HEK293 (cell line): ENCODE data around the gene DAP.

Source experiments
- CTCF ChIA-PET: fragments of 350-600 bp; formaldehyde crosslinking; extraction: SDS; loops from one replicate; lab custom pipeline; 2021; ENCODE audit warnings: antibody characterized with exemption; lab: Yijun Ruan, JAX
- POLR2A ChIA-PET: fragments of 300-600 bp; formaldehyde crosslinking; extraction: SDS; loops from one replicate; lab custom pipeline; 2020; ENCODE audit warnings: antibody characterized with exemption, inconsistent platforms; lab: Yijun Ruan, JAX
- H3K27ac ChIP-seq: fragments of 200-500 bp; sonication (Bioruptor generic); 2 replicates; pipeline ENCODE4 v1.5.1; 2014; ENCODE audit warnings: low read depth, low read length, control low read depth, inconsistent platforms; ENCODE audit errors: extremely low read depth
- H3K36me3 ChIP-seq, 2 experiments: fragments of 200-500 bp in 1 of 2; sonication (Bioruptor generic) in 1 of 2; 1 replicate in 1 of 2; 2 replicates in 1 of 2; pipeline ENCODE4 v1.5.1; 2014 to 2017; ENCODE audit warnings: inconsistent platforms in 2 of 2, low read length in 2 of 2; ENCODE audit not compliant: control insufficient read depth in 2 of 2, insufficient read depth in 1 of 2
- H3K4me1 ChIP-seq: fragments of 200-500 bp; sonication (Bioruptor generic); 2 replicates; pipeline ENCODE4 v1.5.1; 2014; ENCODE audit warnings: mild to moderate bottlenecking, low read length, inconsistent platforms; ENCODE audit not compliant: control insufficient read depth, insufficient read depth
- H3K4me3 ChIP-seq: 2 replicates; pipeline ENCODE4 v1.5.1; 2011; ENCODE audit warnings: low read depth, mild to moderate bottlenecking, control low read depth, low read length, moderate library complexity
- H3K9me3 ChIP-seq: fragments of 200-500 bp; sonication (Bioruptor generic); 2 replicates; pipeline ENCODE4 v1.5.1; 2014; ENCODE audit warnings: low read depth, low read length, inconsistent platforms; ENCODE audit not compliant: control insufficient read depth, insufficient read depth
- HOXA7 ChIP-seq: sonication (generic); formaldehyde crosslinking; IDR thresholded peaks from 2 replicates; pipeline ENCODE4 v1.8.1; 2022; ENCODE audit warnings: missing genetic modification reagents, borderline replicate concordance
- IKZF3 ChIP-seq: fragments of 450-650 bp; IDR thresholded peaks from 2 replicates; pipeline ENCODE4 v1.5.0; 2018; ENCODE audit warnings: missing biosample characterization, mild to moderate bottlenecking, missing genetic modification characterization, moderate library complexity
- PRDM6 ChIP-seq: fragments of 450-650 bp; formaldehyde crosslinking; IDR thresholded peaks from 2 replicates; pipeline ENCODE4 v1.5.1; 2017; ENCODE audit warnings: missing biosample characterization, missing genetic modification characterization
- RBAK ChIP-seq: fragments of 450-650 bp; formaldehyde crosslinking; IDR thresholded peaks from 2 replicates; pipeline ENCODE4 v1.5.1; 2016; ENCODE audit warnings: missing biosample characterization, missing genetic modification characterization
- REST ChIP-seq: fragments of 450-650 bp; formaldehyde crosslinking; IDR thresholded peaks from 2 replicates; pipeline ENCODE4 v1.5.1; 2016; ENCODE audit warnings: missing biosample characterization, missing genetic modification characterization
- SETDB1 ChIP-seq: IDR thresholded peaks from one replicate; pipeline ENCODE4 v1.6.1; 2017; ENCODE audit warnings: mild to moderate bottlenecking, low read length, moderate library complexity, mixed read lengths; ENCODE audit not compliant: insufficient read length
- SP2 ChIP-seq: fragments of 450-650 bp; formaldehyde crosslinking; IDR thresholded peaks from 2 replicates; pipeline ENCODE4 v1.5.1; 2016; ENCODE audit warnings: missing biosample characterization, missing genetic modification characterization
- TCF7L2 ChIP-seq: IDR thresholded peaks from 2 replicates; pipeline ENCODE4 v1.6.1; 2011; ENCODE audit warnings: low read depth, mild to moderate bottlenecking, inconsistent platforms, low read length, moderate library complexity, borderline replicate concordance
- ZBTB20 ChIP-seq: fragments of 450-650 bp; formaldehyde crosslinking; IDR thresholded peaks from 2 replicates; pipeline ENCODE4 v1.5.1; 2016; ENCODE audit warnings: missing biosample characterization, missing genetic modification characterization
- ZNF133 ChIP-seq: fragments of 450-650 bp; formaldehyde crosslinking; IDR thresholded peaks from 2 replicates; pipeline ENCODE4 v1.5.1; 2016; ENCODE audit warnings: missing biosample characterization, missing genetic modification characterization
- ZNF138 ChIP-seq: fragments of 450-650 bp; formaldehyde crosslinking; IDR thresholded peaks from 2 replicates; pipeline ENCODE4 v1.5.1; 2016; ENCODE audit warnings: missing biosample characterization, missing genetic modification characterization, borderline replicate concordance
- ZNF174 ChIP-seq: fragments of 450-650 bp; formaldehyde crosslinking; IDR thresholded peaks from 2 replicates; pipeline ENCODE4 v1.5.0; 2017; ENCODE audit warnings: missing biosample characterization, mild to moderate bottlenecking, missing genetic modification characterization
- ZNF221 ChIP-seq: fragments of 450-650 bp; formaldehyde crosslinking; IDR thresholded peaks from 2 replicates; pipeline ENCODE4 v1.5.1; 2017; ENCODE audit warnings: missing biosample characterization, missing genetic modification characterization, borderline replicate concordance
- ZNF366 ChIP-seq: fragments of 450-650 bp; formaldehyde crosslinking; conservative IDR thresholded peaks from 2 replicates; pipeline ENCODE4 v1.5.1; 2016; ENCODE audit warnings: missing biosample characterization, missing genetic modification characterization
- ZNF423 ChIP-seq: fragments of 450-650 bp; formaldehyde crosslinking; IDR thresholded peaks from 2 replicates; pipeline ENCODE4 v1.5.1; 2016; ENCODE audit warnings: missing biosample characterization, missing genetic modification characterization
- ZNF623 ChIP-seq: fragments of 450-650 bp; formaldehyde crosslinking; IDR thresholded peaks from 2 replicates; pipeline ENCODE4 v1.5.1; 2016; ENCODE audit warnings: missing biosample characterization, missing genetic modification characterization
- ZNF658 ChIP-seq: fragments of 450-650 bp; formaldehyde crosslinking; IDR thresholded peaks from 2 replicates; pipeline ENCODE4; 2016; ENCODE audit warnings: missing biosample characterization, missing genetic modification characterization
- ZSCAN4 ChIP-seq: fragments of 450-650 bp; formaldehyde crosslinking; IDR thresholded peaks from 2 replicates; pipeline ENCODE4 v1.5.1; 2017; ENCODE audit warnings: missing biosample characterization, missing genetic modification characterization
- TF ChIP-seq, protein P1 (sequence below): fragments of 450-650 bp; formaldehyde crosslinking; IDR thresholded peaks from 2 replicates; pipeline ENCODE4 v1.5.1; 2017; ENCODE audit warnings: missing biosample characterization, missing genetic modification characterization
- TF ChIP-seq, protein P2 (sequence below): IDR thresholded peaks from 2 replicates; pipeline ENCODE4 v1.6.1; 2011; ENCODE audit warnings: mild to moderate bottlenecking, low read depth, low read length, borderline replicate concordance
- TF ChIP-seq, protein P3 (sequence below): fragments of 450-650 bp; formaldehyde crosslinking; IDR thresholded peaks from 2 replicates; pipeline ENCODE4 v1.5.1; 2016; ENCODE audit warnings: missing biosample characterization, missing genetic modification characterization

DAP gene

DNA sequence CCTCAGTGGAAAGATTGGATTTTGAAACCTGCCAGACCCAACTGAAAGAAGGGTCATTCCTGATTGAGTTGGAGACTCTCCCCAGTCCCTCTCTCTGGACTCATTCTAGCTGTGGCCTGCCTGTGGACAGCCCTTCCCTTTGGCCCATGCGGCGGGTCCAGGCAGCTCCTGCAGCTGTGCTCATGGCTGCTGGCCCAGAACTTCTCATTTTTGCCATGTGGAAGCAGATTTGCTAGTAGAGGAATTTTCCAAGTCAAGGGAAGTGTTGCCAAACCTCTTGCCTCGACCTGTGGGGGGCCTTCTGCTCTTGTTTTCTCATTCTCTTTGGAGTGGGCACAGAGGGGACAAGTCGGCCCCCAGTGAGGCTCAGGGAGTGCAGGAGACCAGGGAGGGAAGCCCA is 108.0 kb downstream of the DAP start:
- ChIA-PET CTCF (no interaction called here), POLR2A (no interaction called here)
- peaks cover 0 to 13% of the 10 kb centered on the region in 2 experiments; a peak in 1 of 3 replicates for H3K36me3 ChIP-seq
- no peak for TF ChIP-seq ZNF174
- TF ChIP-seq ZNF623 (tag by site-specific recombination): no peak
- H3K9me3 ChIP-seq: no peaks in the 10 kb centered on the region
- H3K4me3 ChIP-seq: no peak overlapping the region
- no peaks in the 10 kb centered on the region for H3K4me1 ChIP-seq
- no peak overlapping the region for H3K27ac ChIP-seq

GRCh38 chr5:10652606-10653005 is 108.4 kb downstream of the DAP start:
- POLR2A ChIA-PET: no interaction called here
- CTCF ChIA-PET: no interaction called here
- H3K27ac ChIP-seq: no peak overlapping the region
- TF ChIP-seq SP2 (tag by site-specific recombination) (no peak), ZSCAN4 (tag by site-specific recombination) (no peak), ZNF138 (tag by site-specific recombination) (no peak), ZNF221 (tag by site-specific recombination) (no peak), ZBTB20 (tag by site-specific recombination) (no peak), HOXA7 (CRISPR knock-in tag) (no peak), ZNF133 (tag by site-specific recombination) (no peak), ZNF366 (no peak), TCF7L2 (no peak), RBAK (tag by site-specific recombination) (no peak)
- TF ChIP-seq, protein P1, sequence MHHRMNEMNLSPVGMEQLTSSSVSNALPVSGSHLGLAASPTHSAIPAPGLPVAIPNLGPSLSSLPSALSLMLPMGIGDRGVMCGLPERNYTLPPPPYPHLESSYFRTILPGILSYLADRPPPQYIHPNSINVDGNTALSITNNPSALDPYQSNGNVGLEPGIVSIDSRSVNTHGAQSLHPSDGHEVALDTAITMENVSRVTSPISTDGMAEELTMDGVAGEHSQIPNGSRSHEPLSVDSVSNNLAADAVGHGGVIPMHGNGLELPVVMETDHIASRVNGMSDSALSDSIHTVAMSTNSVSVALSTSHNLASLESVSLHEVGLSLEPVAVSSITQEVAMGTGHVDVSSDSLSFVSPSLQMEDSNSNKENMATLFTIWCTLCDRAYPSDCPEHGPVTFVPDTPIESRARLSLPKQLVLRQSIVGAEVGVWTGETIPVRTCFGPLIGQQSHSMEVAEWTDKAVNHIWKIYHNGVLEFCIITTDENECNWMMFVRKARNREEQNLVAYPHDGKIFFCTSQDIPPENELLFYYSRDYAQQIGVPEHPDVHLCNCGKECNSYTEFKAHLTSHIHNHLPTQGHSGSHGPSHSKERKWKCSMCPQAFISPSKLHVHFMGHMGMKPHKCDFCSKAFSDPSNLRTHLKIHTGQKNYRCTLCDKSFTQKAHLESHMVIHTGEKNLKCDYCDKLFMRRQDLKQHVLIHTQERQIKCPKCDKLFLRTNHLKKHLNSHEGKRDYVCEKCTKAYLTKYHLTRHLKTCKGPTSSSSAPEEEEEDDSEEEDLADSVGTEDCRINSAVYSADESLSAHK (tag by site-specific recombination): no peak
- TF ChIP-seq, protein P2, sequence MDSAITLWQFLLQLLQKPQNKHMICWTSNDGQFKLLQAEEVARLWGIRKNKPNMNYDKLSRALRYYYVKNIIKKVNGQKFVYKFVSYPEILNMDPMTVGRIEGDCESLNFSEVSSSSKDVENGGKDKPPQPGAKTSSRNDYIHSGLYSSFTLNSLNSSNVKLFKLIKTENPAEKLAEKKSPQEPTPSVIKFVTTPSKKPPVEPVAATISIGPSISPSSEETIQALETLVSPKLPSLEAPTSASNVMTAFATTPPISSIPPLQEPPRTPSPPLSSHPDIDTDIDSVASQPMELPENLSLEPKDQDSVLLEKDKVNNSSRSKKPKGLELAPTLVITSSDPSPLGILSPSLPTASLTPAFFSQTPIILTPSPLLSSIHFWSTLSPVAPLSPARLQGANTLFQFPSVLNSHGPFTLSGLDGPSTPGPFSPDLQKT: no peak
- TF ChIP-seq, all 188 proteins: peak for 0
- Histone ChIP-seq H3K4me3 (no peak overlapping the region), H3K4me1 (no peaks in the 10 kb centered on the region), H3K36me3 (peaks cover 0 to 13% of the 10 kb centered on the region in 2 experiments; a peak in 1 of 3 replicates), H3K9me3 (no peaks in the 10 kb centered on the region)

GRCh38 chr5:10652151-10652550 is 108.9 kb downstream of the DAP start:
- ChIA-PET CTCF (no interaction called here), POLR2A (no interaction called here)
- no peak overlapping the region for H3K27ac ChIP-seq
- H3K4me1 ChIP-seq: no peaks in the 10 kb centered on the region
- no peak overlapping the region for H3K4me3 ChIP-seq
- peaks cover 0 to 13% of the 10 kb centered on the region in 2 experiments; a peak in 1 of 3 replicates for H3K36me3 ChIP-seq
- no peaks in the 10 kb centered on the region for H3K9me3 ChIP-seq
- TF ChIP-seq ZNF423 (tag by site-specific recombination): no peak
- TF ChIP-seq SETDB1: no peak
- TF ChIP-seq, protein P3, sequence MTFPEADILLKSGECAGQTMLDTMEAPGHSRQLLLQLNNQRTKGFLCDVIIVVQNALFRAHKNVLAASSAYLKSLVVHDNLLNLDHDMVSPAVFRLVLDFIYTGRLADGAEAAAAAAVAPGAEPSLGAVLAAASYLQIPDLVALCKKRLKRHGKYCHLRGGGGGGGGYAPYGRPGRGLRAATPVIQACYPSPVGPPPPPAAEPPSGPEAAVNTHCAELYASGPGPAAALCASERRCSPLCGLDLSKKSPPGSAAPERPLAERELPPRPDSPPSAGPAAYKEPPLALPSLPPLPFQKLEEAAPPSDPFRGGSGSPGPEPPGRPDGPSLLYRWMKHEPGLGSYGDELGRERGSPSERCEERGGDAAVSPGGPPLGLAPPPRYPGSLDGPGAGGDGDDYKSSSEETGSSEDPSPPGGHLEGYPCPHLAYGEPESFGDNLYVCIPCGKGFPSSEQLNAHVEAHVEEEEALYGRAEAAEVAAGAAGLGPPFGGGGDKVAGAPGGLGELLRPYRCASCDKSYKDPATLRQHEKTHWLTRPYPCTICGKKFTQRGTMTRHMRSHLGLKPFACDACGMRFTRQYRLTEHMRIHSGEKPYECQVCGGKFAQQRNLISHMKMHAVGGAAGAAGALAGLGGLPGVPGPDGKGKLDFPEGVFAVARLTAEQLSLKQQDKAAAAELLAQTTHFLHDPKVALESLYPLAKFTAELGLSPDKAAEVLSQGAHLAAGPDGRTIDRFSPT (tag by site-specific recombination): no peak
- no peak for TF ChIP-seq PRDM6 (tag by site-specific recombination)
- no peak for TF ChIP-seq IKZF3 (tag by site-specific recombination)
- TF ChIP-seq ZNF658: no peak
- no peak for TF ChIP-seq REST (tag by site-specific recombination)
